Measurements from ENCODE around the gene SNX21. TPM values are rescaled to one million over a fixed set of nuclear protein-coding genes. Genes with fewer than 3 reads are reported as not detected.

Gene SNX21
- total and polyA plus RNA-seq, 4 donors = 3.8 to 10.6 (median 4.8) TPM

- TF ChIP-seq FOXA2 (IDR thresholded peaks at IDR 0.05) (no peak), MAX (IDR thresholded peaks at IDR 0.05) (no peak), REST (IDR thresholded peaks at IDR 0.05) (no peak), GABPA (IDR thresholded peaks at IDR 0.05 in 1 of 2, conservative IDR thresholded peaks at IDR 0.05 in 1 of 2) (no peak), TAF1 (conservative IDR thresholded peaks at IDR 0.05) (no peak), EGR1 (IDR thresholded peaks at IDR 0.05; ENCODE audit: low read depth in 2 of 2) (no peak), HNF4G (IDR thresholded peaks at IDR 0.05) (no peak), RAD21 (IDR thresholded peaks at IDR 0.05) (no peak), HNF4A (conservative IDR thresholded peaks at IDR 0.05) (no peak), JUND (IDR thresholded peaks at IDR 0.05) (no peak)
- H3K27ac ChIP-seq (ENCODE audit: low read depth in 1 of 2, low read length in 2 of 2) = no peak overlapping the region
- no peak overlapping the region for H3K9ac ChIP-seq (ENCODE audit: low read depth in 1 of 2, low read length in 2 of 2)
- H3K4me3 ChIP-seq (ENCODE audit: low read depth in 1 of 3, low read length in 3 of 3) = no peak overlapping the region
- 81% methylated on average over 4 of the region's 4 CpGs for WGBS
- H3K27me3 ChIP-seq (ENCODE audit: control insufficient read depth in 4 of 4, insufficient read depth in 4 of 4, low read length in 3 of 4) = no peaks in the 10 kb centered on the region
- H3K9me3 ChIP-seq (ENCODE audit: control insufficient read depth in 4 of 4, low read length in 3 of 4) = no peaks in the 10 kb centered on the region
- DNase-seq (ENCODE audit: low spot score) = no peak
- peaks cover 0 to 9% (median 4%) of the 10 kb centered on the region in 4 donors for H3K4me1 ChIP-seq (ENCODE audit: control insufficient read depth in 4 of 4, insufficient read depth in 4 of 4, low read length in 3 of 4)
- peaks cover 7 to 30% (median 14%) of the 10 kb centered on the region in 4 donors for H3K36me3 ChIP-seq (ENCODE audit: control insufficient read depth in 4 of 4, insufficient read depth in 3 of 4, low read depth in 1 of 4, low read length in 3 of 4)
These were observed 49.0 kb downstream of the SNX21 start for GRCh38 chr20:45882469-45883099.

GRCh38 chr20:45883100-45883469 lies 49.5 kb downstream of the SNX21 start:
- Histone ChIP-seq H3K9ac (ENCODE audit: low read depth in 1 of 2, low read length in 2 of 2) (no peak overlapping the region), H3K4me3 (ENCODE audit: low read depth in 1 of 3, low read length in 3 of 3) (no peak overlapping the region), H3K27ac (ENCODE audit: low read depth in 1 of 2, low read length in 2 of 2) (no peak overlapping the region), H3K9me3 (ENCODE audit: control insufficient read depth in 4 of 4, low read length in 3 of 4) (no peaks in the 10 kb centered on the region), H3K27me3 (ENCODE audit: control insufficient read depth in 4 of 4, insufficient read depth in 4 of 4, low read length in 3 of 4) (no peaks in the 10 kb centered on the region), H3K36me3 (ENCODE audit: control insufficient read depth in 4 of 4, insufficient read depth in 3 of 4, low read depth in 1 of 4, low read length in 3 of 4) (peaks cover 5 to 24% (median 11%) of the 10 kb centered on the region in 4 donors), H3K4me1 (ENCODE audit: control insufficient read depth in 4 of 4, insufficient read depth in 4 of 4, low read length in 3 of 4) (peaks cover 0 to 9% (median 5%) of the 10 kb centered on the region in 4 donors)
- no peak for DNase-seq (ENCODE audit: low spot score)
- WGBS = 87% methylated on average over 9 of the region's 9 CpGs
- TF ChIP-seq TAF1 (conservative IDR thresholded peaks at IDR 0.05) (no peak), REST (IDR thresholded peaks at IDR 0.05) (no peak), NR2F2 (IDR thresholded peaks at IDR 0.05) (no peak), RXRA (IDR thresholded peaks at IDR 0.05) (no peak), MAX (IDR thresholded peaks at IDR 0.05) (no peak), JUND (IDR thresholded peaks at IDR 0.05) (no peak), EGR1 (IDR thresholded peaks at IDR 0.05; ENCODE audit: low read depth in 2 of 2) (no peak), SP1 (IDR thresholded peaks at IDR 0.05) (no peak), ZBTB33 (IDR thresholded peaks at IDR 0.05) (no peak), FOXA1 (IDR thresholded peaks at IDR 0.05) (no peak), HNF4G (IDR thresholded peaks at IDR 0.05) (no peak), RAD21 (IDR thresholded peaks at IDR 0.05) (no peak), GABPA (IDR thresholded peaks at IDR 0.05 in 1 of 2, conservative IDR thresholded peaks at IDR 0.05 in 1 of 2) (no peak), HNF4A (conservative IDR thresholded peaks at IDR 0.05) (no peak), ATF3 (IDR thresholded peaks at IDR 0.05) (no peak), CTCF (IDR thresholded peaks at IDR 0.05; ENCODE audit: low read depth, low read length, missing input control) (no peak), FOXA2 (IDR thresholded peaks at IDR 0.05) (no peak)
